GM12878 (cell line): ENCODE data around the gene TMEM256. TPM values are rescaled to one million over a fixed set of nuclear protein-coding genes. Genes with fewer than 3 reads are reported as not detected.

Experiments used
- ATAC-seq: fragments of 200-7000 bp; cut with Tn5 transposase; 3 replicates; pipeline ENCODE4 v1.9.1; 2020; ENCODE audit warnings: mild to moderate bottlenecking, moderate library complexity
- BruUV-seq: library from RNA; stranded (reverse); fragments of 400-500 nt; replicated peaks from 2 replicates; lab custom pipeline; 2021; lab: Mats Ljungman, UMichigan
- CTCF ChIA-PET: fragments of 300-600 bp; sonication (Branson Sonifier 250); formaldehyde crosslinking; extraction: SDS; loops from one replicate; lab custom pipeline; 2021; ENCODE audit warnings: inconsistent platforms; lab: Yijun Ruan, JAX
- POLR2A ChIA-PET: fragments of 350-600 bp; formaldehyde crosslinking; extraction: SDS; loops from one replicate; lab custom pipeline; 2021; ENCODE audit warnings: inconsistent platforms; lab: Charles Lee
- RAD21 ChIA-PET: fragments of 300-600 bp; sonication (Branson Sonifier 250); formaldehyde crosslinking; loops from one replicate; lab custom pipeline; 2023; ENCODE audit warnings: antibody characterized with exemption; ENCODE audit not compliant: unreplicated experiment; lab: Charles Lee
- SMC1A ChIA-PET: fragments of 300-600 bp; sonication (Branson Sonifier 250); formaldehyde crosslinking; loops from one replicate; lab custom pipeline; 2023; ENCODE audit not compliant: unreplicated experiment, uncharacterized antibody; lab: Charles Lee
- DNase-seq: peaks from one replicate; pipeline ENCODE4 v3.0.0-alpha.2; 2011; ENCODE audit warnings: low read depth, low spot score
- FAIRE-seq: peaks from 3 replicates; lab custom pipeline; 2011; peaks lifted over from hg19 to GRCh38; lab: Jason Lieb, UNC
- H2AFZ ChIP-seq: 2 replicates; pipeline ENCODE4 v1.6.0; 2011; ENCODE audit warnings: low read depth, low read length, control low read depth; ENCODE audit not compliant: control insufficient read depth
- H3K27ac ChIP-seq: 2 replicates; pipeline ENCODE4 v1.5.1; 2011; ENCODE audit warnings: control low read depth; ENCODE audit not compliant: control insufficient read depth, insufficient read depth
- H3K27me3 ChIP-seq, 2 experiments: replicated peaks in 1 of 2; 2 replicates each; pipeline versions ENCODE4 v1.6.0 to v1.6.1; 2011; ENCODE audit warnings: low read length in 1 of 2; ENCODE audit not compliant: control insufficient read depth in 2 of 2, insufficient read depth in 2 of 2
- H3K36me3 ChIP-seq, 2 experiments: 2 replicates each; pipeline ENCODE4 v1.5.1; 2011; ENCODE audit warnings: low read length in 1 of 2; ENCODE audit not compliant: control insufficient read depth in 2 of 2, insufficient read depth in 2 of 2
- H3K4me1 ChIP-seq: 2 replicates; pipeline ENCODE4 v1.6.1; 2011; ENCODE audit warnings: mild to moderate bottlenecking, low read length, moderate library complexity, mixed read lengths; ENCODE audit not compliant: control insufficient read depth, insufficient read depth
- H3K4me2 ChIP-seq: 2 replicates; pipeline ENCODE4 v1.6.0; 2011; ENCODE audit warnings: control low read depth; ENCODE audit not compliant: control insufficient read depth, insufficient read depth
- H3K4me3 ChIP-seq: fragments of 200-600 bp; sonication (generic); 2 replicates; pipeline ENCODE4 v1.5.1; 2016
- H3K79me2 ChIP-seq: 2 replicates; pipeline ENCODE4 v1.6.0; 2011; ENCODE audit warnings: low read length; ENCODE audit not compliant: control insufficient read depth, insufficient read depth
- H3K9ac ChIP-seq: 2 replicates; pipeline ENCODE4 v1.8.0; 2011; ENCODE audit warnings: low read length, control low read depth, mixed read lengths; ENCODE audit not compliant: control insufficient read depth, insufficient read depth
- H3K9me3 ChIP-seq: replicated peaks from 3 replicates; pipeline ENCODE4 v1.5.1; 2011; ENCODE audit warnings: mild to moderate bottlenecking, low read length; ENCODE audit not compliant: control insufficient read depth, insufficient read depth
- H4K20me1 ChIP-seq: 2 replicates; pipeline ENCODE4 v1.6.0; 2011; ENCODE audit not compliant: control insufficient read depth, insufficient read depth
- HDGF ChIP-seq: fragments of 450-650 bp; IDR thresholded peaks from 2 replicates; pipeline ENCODE4 v1.6.1; 2016; ENCODE audit warnings: antibody characterized with exemption
- JUND ChIP-seq: IDR thresholded peaks from 2 replicates; pipeline ENCODE4 v1.6.1; 2012; ENCODE audit warnings: low read depth, mild to moderate bottlenecking, low read length, improper control_type of control experiment, moderate library complexity
- LARP7 ChIP-seq: fragments of 450-650 bp; IDR thresholded peaks from 2 replicates; pipeline ENCODE4 v1.6.1; 2017; ENCODE audit warnings: mild to moderate bottlenecking
- MTA2 ChIP-seq: fragments of 450-650 bp; IDR thresholded peaks from 2 replicates; pipeline ENCODE4 v1.6.1; 2016; ENCODE audit warnings: low read depth, mild to moderate bottlenecking, moderate library complexity
- MTA3 ChIP-seq: IDR thresholded peaks from 2 replicates; pipeline ENCODE4 v1.6.1; 2012; ENCODE audit warnings: low read length, inconsistent platforms, borderline replicate concordance
- NFYA ChIP-seq: IDR thresholded peaks from 2 replicates; pipeline ENCODE4 v1.6.1; 2011; ENCODE audit warnings: low read depth, mild to moderate bottlenecking, low read length, improper control_type of control experiment, borderline replicate concordance
- PAX5 ChIP-seq: IDR thresholded peaks from 2 replicates; pipeline ENCODE4 v1.6.1; 2011; ENCODE audit warnings: low read depth, low read length, borderline replicate concordance
- RUNX3 ChIP-seq: IDR thresholded peaks from 2 replicates; pipeline ENCODE4 v1.6.1; 2012; ENCODE audit warnings: low read length, inconsistent platforms
- SMARCA5 ChIP-seq: fragments of 450-650 bp; IDR thresholded peaks from 2 replicates; pipeline ENCODE4 v1.6.1; 2017; ENCODE audit warnings: mild to moderate bottlenecking
- SREBF1 ChIP-seq: IDR thresholded peaks from 2 replicates; pipeline ENCODE4 v1.6.1; 2012; ENCODE audit warnings: mild to moderate bottlenecking, low read length
- ZBED1 ChIP-seq: IDR thresholded peaks from 2 replicates; pipeline ENCODE4 v1.6.1; 2016; ENCODE audit warnings: borderline replicate concordance
- ZNF24 ChIP-seq: fragments of 450-650 bp; IDR thresholded peaks from 2 replicates; pipeline ENCODE4 v1.6.1; 2017; ENCODE audit warnings: antibody characterized with exemption, mild to moderate bottlenecking
- WGBS: methylation state at CpG from one replicate; pipeline ENCODE4 v1.1.6; 2016; ENCODE audit warnings: low lambda C conversion rate; ENCODE audit not compliant: insufficient replicate concordance, insufficient coverage; ENCODE audit errors: missing lambda C conversion rate; 5-methylcytosine and 5-hydroxymethylcytosine counted together
- in situ Hi-C: fragments of 300-500 bp; cut with MboI; formaldehyde crosslinking; loops from 9 replicates; pipeline ENCODE4 v1.14.3; 2018; ENCODE audit warnings: mixed read lengths
- intact Hi-C: fragments of 100-400 bp; cut with micrococcal nuclease; formaldehyde crosslinking; loops from one replicate; pipeline ENCODE4 v1.14.2; 2022; ENCODE audit not compliant: unreplicated experiment
- polyA plus RNA-seq, 11 experiments: library from polyadenylated mRNA; depleted of rRNA in 4 of 11; unstranded in 6 of 11; stranded (reverse) in 5 of 11; fragments of >200 nt; fragmentation: Nextera tagmentation in 4 of 11; fragmentation: Illumina TruSeq in 1 of 11; extraction: Ambion mirVana in 4 of 11; extraction: Trizol in 1 of 11; gene quantifications; 1 replicate in 1 of 11; 2 replicates in 10 of 11; pipeline versions ENCODE4 v1.2.1 to v1.2.3, GENCODE V29; 2011 to 2016; ENCODE audit warnings: inconsistent platforms in 2 of 11, missing spikeins in 2 of 11, low read depth in 1 of 11
- total RNA-seq, 4 experiments: library from RNA; depleted of rRNA in 3 of 4; stranded (reverse); fragments of >200 nt in 3 of 4; fragmentation: Illumina TruSeq in 1 of 4; extraction: Trizol in 1 of 4; gene quantifications; 2 replicates each; pipeline versions ENCODE4 v1.2.1 to v1.2.3, GENCODE V29; 2013 to 2021
- TF ChIP-seq, protein P1 (sequence below): IDR thresholded peaks from 2 replicates; pipeline ENCODE4 v1.6.1; 2012; ENCODE audit warnings: low read depth, low read length, improper control_type of control experiment
- TF ChIP-seq, protein P2 (sequence below): fragments of 450-650 bp; IDR thresholded peaks from 2 replicates; pipeline ENCODE4 v1.6.1; 2017; ENCODE audit warnings: mild to moderate bottlenecking, low read depth, inconsistent platforms; ENCODE audit not compliant: poor library complexity, severe bottlenecking
- TF ChIP-seq, protein P3 (sequence below): fragments of 450-650 bp; IDR thresholded peaks from 2 replicates; pipeline ENCODE4 v1.6.1; 2017; ENCODE audit warnings: low read depth, mild to moderate bottlenecking, moderate library complexity
- TF ChIP-seq, protein P4 (sequence below): IDR thresholded peaks from 2 replicates; pipeline ENCODE4 v1.6.1; 2012; ENCODE audit warnings: low read length, inconsistent platforms
- TF ChIP-seq, protein P5 (sequence below): IDR thresholded peaks from 2 replicates; pipeline ENCODE4 v1.6.1; 2011; ENCODE audit warnings: borderline replicate concordance, low read depth, mild to moderate bottlenecking, moderate library complexity, mixed read lengths, low read length; ENCODE audit not compliant: insufficient read depth; ENCODE audit errors: extremely low read length

Gene TMEM256
- total and polyA plus RNA-seq, 10 of the 15 experiments (the other 5 are each of a cell fraction or from before 2014, with no cell fraction given), result 57.3 to 342 (median 95.7) TPM

DNA sequence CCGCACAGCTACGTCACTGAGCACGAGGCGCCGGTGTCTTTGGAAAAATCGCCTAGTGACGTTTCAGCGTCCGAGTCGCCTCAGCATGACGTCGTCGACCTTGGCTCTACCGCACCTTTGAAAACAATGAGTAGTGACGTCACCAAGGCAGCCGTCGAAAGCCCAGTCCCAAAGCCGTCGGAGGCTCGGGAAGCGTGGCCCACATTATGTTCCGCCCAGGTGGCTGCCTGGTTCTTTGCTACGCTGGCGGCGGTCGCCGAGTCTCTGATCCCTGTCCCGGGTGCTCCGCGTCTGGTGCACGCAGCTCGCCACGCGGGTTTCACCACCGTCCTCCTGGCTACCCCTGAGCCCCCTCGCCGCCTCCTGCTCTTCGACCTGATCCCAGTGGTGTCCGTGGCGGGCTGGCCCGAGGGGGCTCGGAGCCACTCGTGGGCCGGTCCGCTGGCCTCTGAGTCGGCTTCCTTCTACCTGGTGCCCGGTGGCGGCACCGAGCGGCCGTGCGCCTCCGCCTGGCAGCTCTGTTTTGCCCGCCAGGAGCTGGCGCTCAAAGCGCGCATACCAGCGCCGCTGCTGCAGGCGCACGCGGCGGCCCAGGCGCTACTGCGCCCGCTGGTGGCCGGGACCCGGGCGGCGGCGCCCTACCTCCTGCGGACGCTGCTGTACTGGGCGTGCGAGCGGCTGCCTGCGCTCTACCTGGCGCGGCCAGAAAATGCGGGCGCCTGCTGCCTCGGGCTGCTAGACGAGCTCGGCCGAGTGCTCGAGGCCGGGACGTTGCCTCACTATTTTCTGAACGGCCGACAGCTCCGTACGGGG, 32.9 kb upstream of the TMEM256 start:
- DNase-seq (no peak), FAIRE-seq (no peak), ATAC-seq (peak; percentile 79)
- no TSS peak for BruUV-seq
- peak overlapping the region; percentile 64 for H3K9ac ChIP-seq
- peaks cover 6% of the 10 kb centered on the region for H3K79me2 ChIP-seq
- H3K27me3 ChIP-seq, result peaks cover 0 to 4% of the 10 kb centered on the region in 2 experiments; a peak in 2 of 4 replicates
- ChIA-PET RAD21 (interaction anchor here (0.6 to 3.0 kb wide), 16 partner anchors 33 to 251 kb away, joined by 3 to 21 read pairs (median 5); partner anchors contain the start of genes CD68, FXR2, MPDU1 and POLR2A), SMC1A (interaction anchor here (0.6 to 3.4 kb wide), 10 partner anchors 39 to 298 kb away, joined by 3 to 35 read pairs (median 5); partner anchors contain the start of genes NEURL4, TNFSF13, TP53 and WRAP53), POLR2A (interaction anchor here (0.6 to 8.2 kb wide), 13 partner anchors 9 to 250 kb away, joined by 3 to 63 read pairs (median 8); partner anchors contain the start of genes CHRNB1, POLR2A, TMEM256 and TP53), CTCF (interaction anchor here (0.6 to 3.4 kb wide), 26 partner anchors 9 to 973 kb away, joined by 3 to 58 read pairs (median 4); partner anchors contain the start of genes ACAP1, CD68, CHRNB1 and FXR2)
- no peaks in the 10 kb centered on the region for H3K36me3 ChIP-seq
- H4K20me1 ChIP-seq, result no peaks in the 10 kb centered on the region
- 29% methylated on average over 86 of the region's 92 CpGs for WGBS
- intact Hi-C loops (loop anchor here (5.0 to 10.0 kb wide), 4 partner anchors 34 to 392 kb away; partner anchors contain the start of genes KCTD11, SENP3, SLC16A11 and TMEM256), in situ Hi-C loops (no loop called here)
- peaks cover 29% of the 10 kb centered on the region for H3K4me1 ChIP-seq
- peak overlapping the region; percentile 85 for H3K4me2 ChIP-seq
- H2AFZ ChIP-seq, result peak overlapping the region; percentile 10
- H3K27ac ChIP-seq, result no peak overlapping the region
- H3K4me3 ChIP-seq, result peak overlapping the region; percentile 78
- H3K9me3 ChIP-seq, result no peaks in the 10 kb centered on the region
- TF ChIP-seq SMARCA5 (peak; percentile 97), RUNX3 (no peak), ZBED1 (no peak), MTA2 (no peak), LARP7 (peak; percentile 87), PAX5 (no peak), NFYA (no peak), MTA3 (no peak), ZNF24 (peak; percentile 62; the same call in 1 of the 2 replicates), HDGF (no peak), JUND (no peak), SREBF1 (no peak)
- TF ChIP-seq, protein P1, sequence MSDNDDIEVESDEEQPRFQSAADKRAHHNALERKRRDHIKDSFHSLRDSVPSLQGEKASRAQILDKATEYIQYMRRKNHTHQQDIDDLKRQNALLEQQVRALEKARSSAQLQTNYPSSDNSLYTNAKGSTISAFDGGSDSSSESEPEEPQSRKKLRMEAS, result peak; percentile 86
- TF ChIP-seq, protein P2, sequence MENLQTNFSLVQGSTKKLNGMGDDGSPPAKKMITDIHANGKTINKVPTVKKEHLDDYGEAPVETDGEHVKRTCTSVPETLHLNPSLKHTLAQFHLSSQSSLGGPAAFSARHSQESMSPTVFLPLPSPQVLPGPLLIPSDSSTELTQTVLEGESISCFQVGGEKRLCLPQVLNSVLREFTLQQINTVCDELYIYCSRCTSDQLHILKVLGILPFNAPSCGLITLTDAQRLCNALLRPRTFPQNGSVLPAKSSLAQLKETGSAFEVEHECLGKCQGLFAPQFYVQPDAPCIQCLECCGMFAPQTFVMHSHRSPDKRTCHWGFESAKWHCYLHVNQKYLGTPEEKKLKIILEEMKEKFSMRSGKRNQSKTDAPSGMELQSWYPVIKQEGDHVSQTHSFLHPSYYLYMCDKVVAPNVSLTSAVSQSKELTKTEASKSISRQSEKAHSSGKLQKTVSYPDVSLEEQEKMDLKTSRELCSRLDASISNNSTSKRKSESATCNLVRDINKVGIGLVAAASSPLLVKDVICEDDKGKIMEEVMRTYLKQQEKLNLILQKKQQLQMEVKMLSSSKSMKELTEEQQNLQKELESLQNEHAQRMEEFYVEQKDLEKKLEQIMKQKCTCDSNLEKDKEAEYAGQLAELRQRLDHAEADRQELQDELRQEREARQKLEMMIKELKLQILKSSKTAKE, result no peak
- TF ChIP-seq, protein P3, sequence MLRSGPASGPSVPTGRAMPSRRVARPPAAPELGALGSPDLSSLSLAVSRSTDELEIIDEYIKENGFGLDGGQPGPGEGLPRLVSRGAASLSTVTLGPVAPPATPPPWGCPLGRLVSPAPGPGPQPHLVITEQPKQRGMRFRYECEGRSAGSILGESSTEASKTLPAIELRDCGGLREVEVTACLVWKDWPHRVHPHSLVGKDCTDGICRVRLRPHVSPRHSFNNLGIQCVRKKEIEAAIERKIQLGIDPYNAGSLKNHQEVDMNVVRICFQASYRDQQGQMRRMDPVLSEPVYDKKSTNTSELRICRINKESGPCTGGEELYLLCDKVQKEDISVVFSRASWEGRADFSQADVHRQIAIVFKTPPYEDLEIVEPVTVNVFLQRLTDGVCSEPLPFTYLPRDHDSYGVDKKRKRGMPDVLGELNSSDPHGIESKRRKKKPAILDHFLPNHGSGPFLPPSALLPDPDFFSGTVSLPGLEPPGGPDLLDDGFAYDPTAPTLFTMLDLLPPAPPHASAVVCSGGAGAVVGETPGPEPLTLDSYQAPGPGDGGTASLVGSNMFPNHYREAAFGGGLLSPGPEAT, result no peak
- TF ChIP-seq, protein P4, sequence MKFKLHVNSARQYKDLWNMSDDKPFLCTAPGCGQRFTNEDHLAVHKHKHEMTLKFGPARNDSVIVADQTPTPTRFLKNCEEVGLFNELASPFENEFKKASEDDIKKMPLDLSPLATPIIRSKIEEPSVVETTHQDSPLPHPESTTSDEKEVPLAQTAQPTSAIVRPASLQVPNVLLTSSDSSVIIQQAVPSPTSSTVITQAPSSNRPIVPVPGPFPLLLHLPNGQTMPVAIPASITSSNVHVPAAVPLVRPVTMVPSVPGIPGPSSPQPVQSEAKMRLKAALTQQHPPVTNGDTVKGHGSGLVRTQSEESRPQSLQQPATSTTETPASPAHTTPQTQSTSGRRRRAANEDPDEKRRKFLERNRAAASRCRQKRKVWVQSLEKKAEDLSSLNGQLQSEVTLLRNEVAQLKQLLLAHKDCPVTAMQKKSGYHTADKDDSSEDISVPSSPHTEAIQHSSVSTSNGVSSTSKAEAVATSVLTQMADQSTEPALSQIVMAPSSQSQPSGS, result no peak
- TF ChIP-seq, protein P5, sequence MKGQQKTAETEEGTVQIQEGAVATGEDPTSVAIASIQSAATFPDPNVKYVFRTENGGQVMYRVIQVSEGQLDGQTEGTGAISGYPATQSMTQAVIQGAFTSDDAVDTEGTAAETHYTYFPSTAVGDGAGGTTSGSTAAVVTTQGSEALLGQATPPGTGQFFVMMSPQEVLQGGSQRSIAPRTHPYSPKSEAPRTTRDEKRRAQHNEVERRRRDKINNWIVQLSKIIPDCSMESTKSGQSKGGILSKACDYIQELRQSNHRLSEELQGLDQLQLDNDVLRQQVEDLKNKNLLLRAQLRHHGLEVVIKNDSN, result no peak
